Esophagus (tissue), 2 donors: ENCODE measurements around the gene KRTAP5-9. TPM values are rescaled to one million over a fixed set of nuclear protein-coding genes. Genes with fewer than 3 reads are reported as not detected.

Experiments used
- H3K27ac ChIP-seq, 2 donors: one replicate each; pipeline ENCODE4 v1.5.1; 2013; ENCODE audit warnings: low read depth in 2 of 2, mild to moderate bottlenecking in 2 of 2, inconsistent platforms in 1 of 2, low read length in 1 of 2, moderate library complexity in 1 of 2
- H3K27me3 ChIP-seq, 2 donors: one replicate each; pipeline ENCODE4 v1.6.1; 2013; ENCODE audit warnings: low read length in 2 of 2, control low read depth in 1 of 2, mild to moderate bottlenecking in 1 of 2; ENCODE audit not compliant: insufficient read depth in 2 of 2, control insufficient read depth in 1 of 2
- H3K36me3 ChIP-seq, 2 donors: one replicate each; pipeline ENCODE4 v1.6.1; 2013; ENCODE audit warnings: low read length in 1 of 2; ENCODE audit not compliant: control insufficient read depth in 2 of 2, insufficient read depth in 2 of 2
- H3K4me1 ChIP-seq, 2 donors: one replicate each; pipeline ENCODE4 v1.6.1; 2013; ENCODE audit warnings: low read length in 1 of 2; ENCODE audit not compliant: control insufficient read depth in 2 of 2, insufficient read depth in 2 of 2
- H3K4me3 ChIP-seq, 2 donors: one replicate each; pipeline ENCODE4 v1.5.1; 2013; ENCODE audit warnings: low read length in 2 of 2, mild to moderate bottlenecking in 2 of 2, low read depth in 1 of 2, moderate library complexity in 1 of 2
- H3K9me3 ChIP-seq, 2 donors: one replicate each; pipeline ENCODE4 v1.6.1; 2013; ENCODE audit warnings: mild to moderate bottlenecking in 2 of 2, low read depth in 1 of 2, low read length in 1 of 2, moderate library complexity in 1 of 2; ENCODE audit not compliant: control insufficient read depth in 2 of 2, insufficient read depth in 1 of 2
- WGBS, 2 donors: extraction: QIAGEN DNeasy Blood & Tissue Kit; methylation state at CpG; one replicate each; pipeline ENCODE4 v1.1.7; 2013; 5-methylcytosine and 5-hydroxymethylcytosine counted together
- polyA plus RNA-seq, 2 donors: library from polyadenylated mRNA; stranded (reverse); fragments of 200-250 nt; gene quantifications; one replicate each; pipeline ENCODE4 v1.2.3, GENCODE V29; 2013
- donor health status: healthy with polysubstance abuse.
- donor health status: Bipolar disorder and iron deficiency.

Gene KRTAP5-9
- under 1 TPM; 0.28 to 0.92 TPM for polyA plus RNA-seq

DNA sequence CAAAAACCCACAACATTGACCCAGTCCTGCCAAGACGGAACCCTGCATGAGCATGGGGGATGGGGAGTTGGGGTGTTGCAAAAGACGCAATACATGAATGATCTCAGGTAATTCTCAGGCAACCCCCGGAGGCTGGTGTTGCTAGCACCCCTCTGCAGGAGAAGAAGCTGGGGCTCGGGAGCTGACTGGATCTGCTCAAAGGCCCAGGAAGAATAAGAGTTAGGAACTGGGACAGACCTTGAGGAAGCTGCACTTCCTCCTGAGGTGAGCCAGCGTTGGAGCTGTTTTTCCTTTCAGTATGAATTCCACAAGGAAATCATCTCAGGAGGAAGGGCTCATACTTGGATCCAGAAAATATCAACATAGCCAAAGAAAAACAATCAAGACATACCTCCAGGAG, at the start of gene KRTAP5-9:
KRTAP5-9 (plus strand) TSS at position 301 of the 400 bp plus-strand sequence. CDS start 238 bp downstream, outside the sequence.
- Histone ChIP-seq H3K36me3 (no peaks in the 10 kb centered on the region), H3K9me3 (peaks cover 0 to 4% of the 10 kb centered on the region in 2 donors), H3K4me3 (no peak within 1 kb of the TSS), H3K4me1 (no peaks in the 10 kb centered on the region), H3K27me3 (no peaks in the 10 kb centered on the region), H3K27ac (no peak within 1 kb of the TSS)
- WGBS, 2 donors: 78 to 79% methylated on average over 5 of the region's 5 CpGs

DNA sequence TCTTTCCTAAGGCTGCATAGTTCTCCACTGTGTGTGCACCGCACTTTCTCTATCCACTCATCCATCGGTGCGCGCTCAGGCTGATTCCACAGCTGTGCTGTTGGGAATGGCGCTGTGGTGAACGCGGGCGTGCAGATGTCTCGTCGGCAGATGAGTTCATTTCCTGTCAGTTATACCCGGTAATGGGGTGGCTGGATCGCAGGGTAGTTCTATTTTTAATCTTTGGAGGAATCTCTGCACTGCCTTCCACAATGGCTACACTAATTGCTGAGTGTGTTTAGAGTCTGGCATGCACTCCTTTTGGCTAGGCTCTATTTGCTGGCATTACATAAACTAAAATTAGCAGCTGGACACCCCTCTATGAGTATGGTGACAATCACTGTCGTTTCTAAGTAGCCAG, 49.1 kb upstream of the KRTAP5-9 start:
- Histone ChIP-seq H3K36me3 (peaks cover 32 to 49% of the 10 kb centered on the region in 2 donors), H3K27ac (no peak overlapping the region), H3K4me1 (peaks cover under 1 to 3% of the 10 kb centered on the region in 2 donors), H3K9me3 (no peaks in the 10 kb centered on the region), H3K27me3 (no peaks in the 10 kb centered on the region), H3K4me3 (no peak overlapping the region)
- WGBS, 2 donors: 74 to 81% methylated on average over 13 of the region's 13 CpGs

GRCh38 chr11:71499546-71499945, 48.7 kb upstream of the KRTAP5-9 start:
- Histone ChIP-seq H3K4me3 (no peak overlapping the region), H3K9me3 (no peaks in the 10 kb centered on the region), H3K36me3 (peaks cover 32 to 48% of the 10 kb centered on the region in 2 donors), H3K4me1 (peaks cover 3 to 4% of the 10 kb centered on the region in 2 donors), H3K27ac (no peak overlapping the region), H3K27me3 (no peaks in the 10 kb centered on the region)
- WGBS, 2 donors: 89 to 90% methylated on average over 6 of the region's 6 CpGs

GRCh38 chr11:71500601-71501021, 47.6 kb upstream of the KRTAP5-9 start:
- H3K4me3 ChIP-seq: no peak overlapping the region
- H3K27me3 ChIP-seq: no peaks in the 10 kb centered on the region
- H3K36me3 ChIP-seq: peaks cover 28 to 47% of the 10 kb centered on the region in 2 donors
- peaks cover 3 to 4% of the 10 kb centered on the region in 2 donors for H3K4me1 ChIP-seq
- no peak overlapping the region for H3K27ac ChIP-seq
- 63 to 66% methylated on average over 6 of the region's 6 CpGs for WGBS, 2 donors
- H3K9me3 ChIP-seq: no peaks in the 10 kb centered on the region

DNA sequence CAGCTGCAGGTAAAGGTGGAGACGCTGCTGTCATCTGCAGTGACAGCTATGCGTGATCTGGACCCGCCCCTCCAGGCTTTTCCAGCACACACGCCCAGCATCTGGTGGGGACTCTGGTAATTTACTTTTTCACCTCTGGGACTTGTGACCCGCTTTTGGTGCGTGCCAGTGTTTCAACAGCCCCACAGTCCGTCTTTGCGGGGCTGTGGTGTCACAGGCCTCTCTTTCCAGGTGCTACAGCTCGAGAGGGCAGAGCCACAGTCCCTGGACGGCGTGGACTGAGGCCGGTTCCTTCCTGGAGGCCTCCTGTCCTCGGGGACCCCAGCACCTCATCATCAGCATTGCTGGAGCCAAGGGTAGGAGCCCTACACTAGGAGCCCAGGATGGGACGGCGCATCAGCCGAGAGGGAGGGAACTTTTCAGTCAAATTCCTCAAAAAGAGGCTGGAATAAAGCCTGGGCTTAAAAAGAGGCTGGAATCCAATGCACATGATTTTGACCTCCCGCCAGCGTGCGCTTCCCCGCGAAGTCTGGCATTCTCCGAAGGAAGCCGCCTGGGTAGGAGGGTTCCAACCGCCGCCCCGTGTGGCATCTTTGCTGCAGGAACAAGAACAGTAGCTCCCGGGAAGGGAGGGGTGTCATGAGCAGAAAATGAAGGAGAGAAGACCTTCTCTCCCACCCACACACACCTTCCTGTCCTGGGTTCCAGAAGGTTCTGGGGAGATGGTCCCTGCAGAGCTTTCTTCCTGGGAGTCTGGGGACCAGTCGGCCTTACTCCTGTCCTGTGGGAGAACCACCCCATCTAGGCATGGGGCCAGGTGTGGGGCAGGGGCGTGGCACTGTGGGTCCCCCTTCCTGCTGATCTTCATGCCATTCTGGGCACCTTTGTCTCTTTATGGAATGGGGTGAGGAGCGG, 46.9 kb upstream of the KRTAP5-9 start:
- Histone ChIP-seq H3K27ac (no peak overlapping the region), H3K4me3 (no peak overlapping the region), H3K4me1 (peaks cover 3 to 4% of the 10 kb centered on the region in 2 donors), H3K27me3 (no peaks in the 10 kb centered on the region), H3K36me3 (peaks cover 21 to 41% of the 10 kb centered on the region in 2 donors), H3K9me3 (no peaks in the 10 kb centered on the region)
- WGBS, 2 donors: 92 to 93% methylated on average over 30 of the region's 30 CpGs

GRCh38 chr11:71502026-71502425, 46.2 kb upstream of the KRTAP5-9 start:
- peaks cover 3 to 4% of the 10 kb centered on the region in 2 donors for H3K4me1 ChIP-seq
- no peak overlapping the region for H3K4me3 ChIP-seq
- no peaks in the 10 kb centered on the region for H3K27me3 ChIP-seq
- H3K9me3 ChIP-seq: peaks cover 0 to under 1% of the 10 kb centered on the region in 2 donors
- peaks cover 19 to 38% of the 10 kb centered on the region in 2 donors for H3K36me3 ChIP-seq
- H3K27ac ChIP-seq: no peak overlapping the region
- 94 to 99% methylated on average over 10 of the region's 10 CpGs for WGBS, 2 donors

- H3K27me3 ChIP-seq: no peaks in the 10 kb centered on the region
- 95 to 96% methylated on average over 14 to 15 of the region's 15 CpGs for WGBS, 2 donors
- H3K36me3 ChIP-seq: peaks cover 15 to 30% of the 10 kb centered on the region in 2 donors
- H3K27ac ChIP-seq: no peak overlapping the region
- H3K9me3 ChIP-seq: peaks cover 0 to 3% of the 10 kb centered on the region in 2 donors
- H3K4me1 ChIP-seq: peaks cover 3 to 4% of the 10 kb centered on the region in 2 donors
- H3K4me3 ChIP-seq: no peak overlapping the region
Measured at GRCh38 chr11:71502871-71503435, 45.3 kb upstream of the KRTAP5-9 start.

GRCh38 chr11:71504531-71504930, 43.7 kb upstream of the KRTAP5-9 start:
- peaks cover 10 to 21% of the 10 kb centered on the region in 2 donors for H3K36me3 ChIP-seq
- 61 to 62% methylated on average over 10 of the region's 10 CpGs for WGBS, 2 donors
- peaks cover 0 to 3% of the 10 kb centered on the region in 2 donors for H3K9me3 ChIP-seq
- H3K27me3 ChIP-seq: no peaks in the 10 kb centered on the region
- H3K4me1 ChIP-seq: peaks cover 3 to 4% of the 10 kb centered on the region in 2 donors
- H3K4me3 ChIP-seq: no peak overlapping the region
- H3K27ac ChIP-seq: no peak overlapping the region

GRCh38 chr11:71505001-71505400, 43.2 kb upstream of the KRTAP5-9 start:
- no peak overlapping the region for H3K4me3 ChIP-seq
- peaks cover 0 to 3% of the 10 kb centered on the region in 2 donors for H3K9me3 ChIP-seq
- H3K36me3 ChIP-seq: peaks cover 10 to 21% of the 10 kb centered on the region in 2 donors
- no peaks in the 10 kb centered on the region for H3K27me3 ChIP-seq
- WGBS, 2 donors: 48 to 56% methylated on average over 2 of the region's 2 CpGs
- no peak overlapping the region for H3K27ac ChIP-seq
- peaks cover 3 to 4% of the 10 kb centered on the region in 2 donors for H3K4me1 ChIP-seq
